Cardiac muscle cell (in vitro differentiated cells and primary cell): ENCODE results near the gene TRABD2B. TPM values are rescaled to one million over a fixed set of nuclear protein-coding genes. Genes with fewer than 3 reads are reported as not detected.

ENCODE experiments used
- DNase-seq, 2 donors: peaks; one replicate each; pipeline versions ENCODE4 v3.0.0 to v3.0.0-alpha.2; 2010 to 2017; ENCODE audit warnings: low read depth in 1 of 2, low spot score in 1 of 2
- H3K27ac ChIP-seq: fragments of 200-600 bp; sonication (generic); 2 replicates; pipeline ENCODE4 v1.5.1; 2016
- H3K27me3 ChIP-seq: fragments of 200-600 bp; sonication (generic); 2 replicates; pipeline ENCODE4 v1.6.0; 2016; ENCODE audit warnings: control low read depth
- H3K36me3 ChIP-seq: fragments of 200-600 bp; sonication (generic); 2 replicates; pipeline ENCODE4 v1.5.1; 2016; ENCODE audit warnings: control low read depth
- H3K4me1 ChIP-seq: fragments of 200-600 bp; sonication (generic); 2 replicates; pipeline ENCODE4 v1.8.1; 2017; ENCODE audit warnings: low read depth, mild to moderate bottlenecking, mixed run types
- H3K4me3 ChIP-seq: fragments of 200-600 bp; sonication (generic); 2 replicates; pipeline ENCODE4 v1.5.1; 2016; ENCODE audit warnings: mild to moderate bottlenecking
- H3K9me3 ChIP-seq: fragments of 200-600 bp; sonication (generic); 2 replicates; pipeline ENCODE4 v1.5.1; 2017; ENCODE audit warnings: low read depth, mild to moderate bottlenecking, control low read depth
- polyA plus RNA-seq: library from polyadenylated mRNA; unstranded; fragments of >200 nt; fragmentation: Nextera tagmentation; extraction: Ambion mirVana; gene quantifications from 2 replicates; pipeline ENCODE4 v1.2.1, GENCODE V29; 2016
- total RNA-seq: library from RNA; depleted of rRNA; stranded (reverse); fragments of >200 nt; gene quantifications from 2 replicates; pipeline ENCODE4 v1.2.3, GENCODE V29; 2016
- TF ChIP-seq, protein P1 (sequence below): IDR thresholded peaks from 2 replicates; pipeline ENCODE4 v1.5.1; 2012; ENCODE audit warnings: low read depth, mild to moderate bottlenecking, low read length

The TRABD2B gene
- total and polyA plus RNA-seq, 2 experiments from 2014 or later, result 0.60 to 0.82 TPM

DNA sequence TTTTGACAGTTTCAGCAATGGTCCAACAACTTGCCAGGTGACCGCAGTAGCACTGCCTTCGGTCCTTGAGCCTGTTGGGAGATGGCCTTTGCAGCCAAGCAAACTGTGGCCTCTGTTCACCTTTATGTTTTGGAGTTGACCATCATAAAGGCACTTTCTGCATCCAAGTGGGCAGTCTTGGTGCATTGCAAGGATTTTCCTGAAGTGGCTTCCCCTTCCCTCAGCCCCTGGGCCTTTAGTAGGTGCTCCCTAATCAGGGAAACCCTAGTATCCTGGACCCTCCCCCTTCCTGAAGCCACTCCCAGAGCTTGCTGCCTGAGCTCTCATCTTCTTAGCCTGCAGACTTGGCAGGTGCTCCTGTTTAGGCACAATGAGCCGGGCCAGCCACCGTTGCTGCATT lies 140.2 kb downstream of the TRABD2B start:
- H3K4me1 ChIP-seq, result no peaks in the 10 kb centered on the region
- H3K36me3 ChIP-seq, result no peaks in the 10 kb centered on the region
- no peak overlapping the region for H3K27ac ChIP-seq
- H3K9me3 ChIP-seq, result no peaks in the 10 kb centered on the region
- TF ChIP-seq, protein P1, sequence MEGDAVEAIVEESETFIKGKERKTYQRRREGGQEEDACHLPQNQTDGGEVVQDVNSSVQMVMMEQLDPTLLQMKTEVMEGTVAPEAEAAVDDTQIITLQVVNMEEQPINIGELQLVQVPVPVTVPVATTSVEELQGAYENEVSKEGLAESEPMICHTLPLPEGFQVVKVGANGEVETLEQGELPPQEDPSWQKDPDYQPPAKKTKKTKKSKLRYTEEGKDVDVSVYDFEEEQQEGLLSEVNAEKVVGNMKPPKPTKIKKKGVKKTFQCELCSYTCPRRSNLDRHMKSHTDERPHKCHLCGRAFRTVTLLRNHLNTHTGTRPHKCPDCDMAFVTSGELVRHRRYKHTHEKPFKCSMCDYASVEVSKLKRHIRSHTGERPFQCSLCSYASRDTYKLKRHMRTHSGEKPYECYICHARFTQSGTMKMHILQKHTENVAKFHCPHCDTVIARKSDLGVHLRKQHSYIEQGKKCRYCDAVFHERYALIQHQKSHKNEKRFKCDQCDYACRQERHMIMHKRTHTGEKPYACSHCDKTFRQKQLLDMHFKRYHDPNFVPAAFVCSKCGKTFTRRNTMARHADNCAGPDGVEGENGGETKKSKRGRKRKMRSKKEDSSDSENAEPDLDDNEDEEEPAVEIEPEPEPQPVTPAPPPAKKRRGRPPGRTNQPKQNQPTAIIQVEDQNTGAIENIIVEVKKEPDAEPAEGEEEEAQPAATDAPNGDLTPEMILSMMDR, result no peak
- no peaks in the 10 kb centered on the region for H3K27me3 ChIP-seq
- no peak for DNase-seq
- H3K4me3 ChIP-seq, result no peak overlapping the region

DNA sequence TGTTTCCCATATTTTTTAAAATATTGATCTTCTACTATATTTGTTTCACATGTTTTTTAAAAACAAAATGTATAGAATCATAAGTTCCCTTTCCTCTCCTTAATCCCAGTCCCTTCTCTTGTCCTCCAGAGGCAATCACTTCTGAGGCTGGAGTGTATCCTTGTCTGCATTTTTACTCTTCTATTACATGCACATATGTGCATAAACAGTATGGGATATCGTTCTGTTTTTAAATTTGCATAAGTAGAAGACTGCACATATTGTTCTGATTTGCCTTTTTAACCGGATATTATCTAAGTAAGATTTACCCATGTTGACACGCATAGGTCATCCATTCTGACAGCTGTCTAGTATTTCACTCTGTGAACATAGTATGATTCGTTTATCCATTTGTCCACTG lies 142.0 kb downstream of the TRABD2B start:
- no peak overlapping the region for H3K27ac ChIP-seq
- H3K4me3 ChIP-seq, result no peak overlapping the region
- DNase-seq, result no peak
- no peaks in the 10 kb centered on the region for H3K36me3 ChIP-seq
- no peaks in the 10 kb centered on the region for H3K4me1 ChIP-seq
- no peaks in the 10 kb centered on the region for H3K9me3 ChIP-seq
- TF ChIP-seq, protein P1, result no peak
- no peaks in the 10 kb centered on the region for H3K27me3 ChIP-seq

DNA sequence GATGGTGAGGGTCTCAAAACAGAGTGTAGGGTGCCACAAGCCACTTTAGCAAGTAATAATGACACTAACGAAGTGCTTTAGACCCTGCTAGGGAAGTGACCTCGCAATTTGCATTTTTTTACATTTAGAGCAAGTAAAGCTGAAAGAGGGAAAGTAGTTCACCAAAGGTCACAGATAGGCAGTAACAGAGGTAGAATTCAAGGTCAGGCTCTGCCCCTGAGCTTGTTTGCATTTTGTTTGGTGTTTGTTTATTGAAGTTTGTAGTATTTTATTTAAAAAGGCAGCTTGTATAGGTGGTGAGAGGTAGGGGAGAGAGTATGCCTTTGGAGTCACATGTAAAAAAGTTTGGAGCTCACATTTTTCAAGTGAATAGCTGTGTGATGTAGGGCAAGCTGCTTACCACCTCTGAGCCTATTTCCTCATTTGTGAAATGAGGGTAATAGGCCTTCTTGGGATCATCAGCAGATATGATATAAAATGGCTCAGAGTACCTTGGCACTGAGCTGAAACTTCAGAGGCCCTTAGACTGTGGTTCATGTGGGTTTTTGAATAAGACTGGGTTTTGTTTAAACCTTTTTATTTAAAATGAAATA lies 142.5 kb downstream of the TRABD2B start:
- H3K27me3 ChIP-seq, result no peaks in the 10 kb centered on the region
- H3K9me3 ChIP-seq, result no peaks in the 10 kb centered on the region
- no peak overlapping the region for H3K27ac ChIP-seq
- DNase-seq, result no peak
- H3K4me1 ChIP-seq, result no peaks in the 10 kb centered on the region
- H3K36me3 ChIP-seq, result no peaks in the 10 kb centered on the region
- TF ChIP-seq, protein P1, result no peak
- no peak overlapping the region for H3K4me3 ChIP-seq

DNA sequence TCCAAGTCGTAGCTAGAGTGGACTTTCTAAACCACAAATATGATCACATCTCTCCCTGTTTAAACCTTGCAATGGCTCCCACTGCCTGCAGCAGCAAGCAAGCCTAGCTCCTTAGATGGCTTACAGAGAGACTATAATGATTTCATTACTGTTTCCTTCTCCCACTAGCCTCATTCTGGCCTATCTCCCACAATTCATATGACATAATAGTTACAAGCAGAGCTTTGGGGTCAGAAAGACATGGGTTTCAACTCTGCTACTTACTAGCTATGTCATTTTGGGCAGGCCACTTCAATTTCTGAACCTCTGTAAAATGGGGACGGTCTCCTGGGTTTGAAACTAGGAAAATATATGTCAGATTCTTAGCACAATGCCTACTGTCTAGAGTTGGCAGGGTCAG lies 143.3 kb downstream of the TRABD2B start:
- Histone ChIP-seq H3K27ac (no peak overlapping the region), H3K4me1 (no peaks in the 10 kb centered on the region), H3K27me3 (no peaks in the 10 kb centered on the region), H3K4me3 (no peak overlapping the region), H3K36me3 (no peaks in the 10 kb centered on the region), H3K9me3 (no peaks in the 10 kb centered on the region)
- TF ChIP-seq, protein P1, result no peak
- no peak for DNase-seq

DNA sequence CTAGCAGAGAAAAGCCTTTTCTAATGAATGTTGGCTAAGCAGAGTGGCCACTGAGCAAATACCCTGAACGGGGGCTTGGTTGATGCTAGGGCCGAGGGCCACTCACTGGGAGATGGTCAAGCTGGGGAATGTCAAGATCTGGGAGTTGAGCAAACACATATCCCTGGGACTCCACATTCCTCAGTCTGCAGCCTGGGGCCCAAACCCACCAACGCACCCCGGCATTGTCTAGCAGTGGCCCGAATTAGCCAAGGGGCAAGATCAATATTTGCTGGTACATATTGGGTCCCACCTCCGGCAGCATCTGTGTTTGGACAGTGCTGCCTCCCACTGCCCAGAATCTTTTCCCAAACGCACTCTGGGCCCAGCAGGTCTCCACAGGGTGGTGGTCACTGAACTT lies 144.1 kb downstream of the TRABD2B start:
- Histone ChIP-seq H3K27ac (no peak overlapping the region), H3K36me3 (no peaks in the 10 kb centered on the region), H3K4me1 (no peaks in the 10 kb centered on the region), H3K9me3 (no peaks in the 10 kb centered on the region), H3K27me3 (no peaks in the 10 kb centered on the region), H3K4me3 (no peak overlapping the region)
- no peak for DNase-seq
- TF ChIP-seq, protein P1, result no peak
